ENCODE results near the gene RAB38.

Gene RAB38

GRCh38 chr11:88122956-88123355 is 52.3 kb downstream of the RAB38 start (continued):
- TF ChIP-seq ZSCAN18 (tag by site-specific recombination; IDR thresholded peaks at IDR 0.05) (no peak), ZNF292 (tag by site-specific recombination; IDR thresholded peaks at IDR 0.05; ENCODE audit: borderline replicate concordance, low read depth) (no peak), SCRT2 (tag by site-specific recombination; IDR thresholded peaks at IDR 0.05) (no peak)

GRCh38 chr11:88119561-88119960 is 55.7 kb downstream of the RAB38 start:
- TF ChIP-seq, protein P1, sequence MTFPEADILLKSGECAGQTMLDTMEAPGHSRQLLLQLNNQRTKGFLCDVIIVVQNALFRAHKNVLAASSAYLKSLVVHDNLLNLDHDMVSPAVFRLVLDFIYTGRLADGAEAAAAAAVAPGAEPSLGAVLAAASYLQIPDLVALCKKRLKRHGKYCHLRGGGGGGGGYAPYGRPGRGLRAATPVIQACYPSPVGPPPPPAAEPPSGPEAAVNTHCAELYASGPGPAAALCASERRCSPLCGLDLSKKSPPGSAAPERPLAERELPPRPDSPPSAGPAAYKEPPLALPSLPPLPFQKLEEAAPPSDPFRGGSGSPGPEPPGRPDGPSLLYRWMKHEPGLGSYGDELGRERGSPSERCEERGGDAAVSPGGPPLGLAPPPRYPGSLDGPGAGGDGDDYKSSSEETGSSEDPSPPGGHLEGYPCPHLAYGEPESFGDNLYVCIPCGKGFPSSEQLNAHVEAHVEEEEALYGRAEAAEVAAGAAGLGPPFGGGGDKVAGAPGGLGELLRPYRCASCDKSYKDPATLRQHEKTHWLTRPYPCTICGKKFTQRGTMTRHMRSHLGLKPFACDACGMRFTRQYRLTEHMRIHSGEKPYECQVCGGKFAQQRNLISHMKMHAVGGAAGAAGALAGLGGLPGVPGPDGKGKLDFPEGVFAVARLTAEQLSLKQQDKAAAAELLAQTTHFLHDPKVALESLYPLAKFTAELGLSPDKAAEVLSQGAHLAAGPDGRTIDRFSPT (tag by site-specific recombination; IDR thresholded peaks at IDR 0.05), result no peak
- TF ChIP-seq ZNF423 (tag by site-specific recombination; IDR thresholded peaks at IDR 0.05) (no peak), ZNF2 (tag by site-specific recombination; IDR thresholded peaks at IDR 0.05) (no peak), ZNF529 (tag by site-specific recombination; IDR thresholded peaks at IDR 0.05; ENCODE audit: insufficient replicate concordance) (no peak), ZXDB (tag by site-specific recombination; IDR thresholded peaks at IDR 0.05) (no peak)
- H3K4me1 ChIP-seq (ENCODE audit: control insufficient read depth, insufficient read depth, low read length), result no peaks in the 10 kb centered on the region
- ChIA-PET POLR2A (no interaction called here), CTCF (no interaction called here)
- H3K4me3 ChIP-seq (ENCODE audit: low read depth, low read length), result no peak overlapping the region
- no peaks in the 10 kb centered on the region for H3K9me3 ChIP-seq (ENCODE audit: control insufficient read depth, insufficient read depth, low read depth, low read length)
- no peak overlapping the region for H3K27ac ChIP-seq (ENCODE audit: extremely low read depth, low read depth, low read length)
- no peaks in the 10 kb centered on the region for H3K36me3 ChIP-seq (ENCODE audit: control insufficient read depth in 2 of 2, insufficient read depth in 1 of 2, low read length in 2 of 2)

DNA sequence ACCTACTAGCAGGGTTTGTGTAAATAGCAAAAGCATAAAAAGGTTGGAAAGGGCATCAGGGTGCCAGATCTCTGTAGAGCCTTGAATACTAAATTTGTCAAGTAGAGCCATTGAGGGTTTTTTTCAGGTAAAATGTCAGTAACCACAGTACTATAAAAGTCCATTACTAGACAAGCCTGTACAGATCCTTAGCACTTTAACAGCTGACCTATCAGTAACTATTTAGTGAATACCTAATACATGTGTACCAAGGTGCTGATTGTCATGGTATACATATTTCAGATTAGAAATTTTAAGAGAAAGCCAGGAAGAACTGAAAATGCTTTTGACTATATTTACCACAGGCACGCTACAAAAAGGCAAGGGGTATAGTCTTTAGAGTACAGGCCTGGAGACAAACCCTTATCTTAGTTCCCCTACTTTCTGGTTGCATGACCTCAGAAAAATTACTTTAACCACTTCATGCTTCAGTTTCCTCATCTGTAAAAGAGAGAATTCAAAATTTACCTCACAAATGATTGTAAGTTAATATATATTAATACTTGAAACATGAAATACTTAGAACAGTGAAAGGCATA is 57.9 kb downstream of the RAB38 start:
- CTCF ChIA-PET, result interaction anchor here (0.7 kb wide), 1 partner anchor 10 kb away, joined by 4 read pairs; no protein-coding TSS in a partner anchor
- Histone ChIP-seq H3K36me3 (ENCODE audit: control insufficient read depth in 2 of 2, insufficient read depth in 1 of 2, low read length in 2 of 2) (no peaks in the 10 kb centered on the region), H3K4me1 (ENCODE audit: control insufficient read depth, insufficient read depth, low read length) (no peaks in the 10 kb centered on the region), H3K27ac (ENCODE audit: extremely low read depth, low read depth, low read length) (no peak overlapping the region), H3K9me3 (ENCODE audit: control insufficient read depth, insufficient read depth, low read depth, low read length) (no peaks in the 10 kb centered on the region), H3K4me3 (ENCODE audit: low read depth, low read length) (no peak overlapping the region)
- TF ChIP-seq ZNF138 (tag by site-specific recombination; IDR thresholded peaks at IDR 0.05; ENCODE audit: borderline replicate concordance), result no peak
- no peak for TF ChIP-seq ZNF121 (tag by site-specific recombination; IDR thresholded peaks at IDR 0.05)
- no peak for TF ChIP-seq ZBTB8A (tag by site-specific recombination; IDR thresholded peaks at IDR 0.05)
- TF ChIP-seq ZNF510 (tag by site-specific recombination; IDR thresholded peaks at IDR 0.05; ENCODE audit: insufficient replicate concordance), result no peak
- TF ChIP-seq ZNF785 (tag by site-specific recombination; IDR thresholded peaks at IDR 0.05), result no peak
- TF ChIP-seq KLF9 (tag by site-specific recombination; IDR thresholded peaks at IDR 0.05; ENCODE audit: low read depth), result no peak
- POLR2A ChIA-PET, result no interaction called here

- H3K4me3 ChIP-seq (ENCODE audit: low read depth, low read length), result no peak overlapping the region
- POLR2A ChIA-PET, result no interaction called here
- no peaks in the 10 kb centered on the region for H3K9me3 ChIP-seq (ENCODE audit: control insufficient read depth, insufficient read depth, low read depth, low read length)
- no peak overlapping the region for H3K27ac ChIP-seq (ENCODE audit: extremely low read depth, low read depth, low read length)
- H3K36me3 ChIP-seq (ENCODE audit: control insufficient read depth in 2 of 2, insufficient read depth in 1 of 2, low read length in 2 of 2), result no peaks in the 10 kb centered on the region
- H3K4me1 ChIP-seq (ENCODE audit: control insufficient read depth, insufficient read depth, low read length), result no peaks in the 10 kb centered on the region
- CTCF ChIA-PET, result interaction anchor here (0.6 kb wide), 2 partner anchors 14 to 654 kb away, joined by 3 read pairs; no protein-coding TSS in a partner anchor
- TF ChIP-seq ZNF791 (tag by site-specific recombination; IDR thresholded peaks at IDR 0.05) (no peak), ZSCAN18 (tag by site-specific recombination; IDR thresholded peaks at IDR 0.05) (no peak), ZNF214 (tag by site-specific recombination; IDR thresholded peaks at IDR 0.05; ENCODE audit: borderline replicate concordance) (no peak), WT1 (tag by site-specific recombination; IDR thresholded peaks at IDR 0.05) (no peak), GLI2 (tag by site-specific recombination; IDR thresholded peaks at IDR 0.05; ENCODE audit: borderline replicate concordance, low read depth) (no peak), ZFP37 (tag by site-specific recombination; IDR thresholded peaks at IDR 0.05) (no peak)
- TF ChIP-seq, protein P2, sequence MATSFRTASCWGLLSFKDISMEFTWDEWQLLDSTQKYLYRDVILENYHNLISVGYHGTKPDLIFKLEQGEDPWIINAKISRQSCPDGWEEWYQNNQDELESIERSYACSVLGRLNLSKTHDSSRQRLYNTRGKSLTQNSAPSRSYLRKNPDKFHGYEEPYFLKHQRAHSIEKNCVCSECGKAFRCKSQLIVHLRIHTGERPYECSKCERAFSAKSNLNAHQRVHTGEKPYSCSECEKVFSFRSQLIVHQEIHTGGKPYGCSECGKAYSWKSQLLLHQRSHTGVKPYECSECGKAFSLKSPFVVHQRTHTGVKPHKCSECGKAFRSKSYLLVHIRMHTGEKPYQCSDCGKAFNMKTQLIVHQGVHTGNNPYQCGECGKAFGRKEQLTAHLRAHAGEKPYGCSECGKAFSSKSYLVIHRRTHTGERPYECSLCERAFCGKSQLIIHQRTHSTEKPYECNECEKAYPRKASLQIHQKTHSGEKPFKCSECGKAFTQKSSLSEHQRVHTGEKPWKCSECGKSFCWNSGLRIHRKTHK (tag by site-specific recombination; IDR thresholded peaks at IDR 0.05), result no peak
Observed at GRCh38 chr11:88115828-88116755, 59.2 kb downstream of the RAB38 start.

Data from HEK293 (cell line).